HG02970 (cell line): ENCODE results near the gene KCNB1.

ENCODE experiments used
- ATAC-seq: cut with Tn5 transposase; IDR thresholded peaks from one replicate; pipeline ENCODE4 v1.9.1; 2021; ENCODE audit warnings: mild to moderate bottlenecking, moderate library complexity, moderate number of reproducible peaks; ENCODE audit not compliant: unreplicated experiment, low FRiP score

The KCNB1 gene

DNA sequence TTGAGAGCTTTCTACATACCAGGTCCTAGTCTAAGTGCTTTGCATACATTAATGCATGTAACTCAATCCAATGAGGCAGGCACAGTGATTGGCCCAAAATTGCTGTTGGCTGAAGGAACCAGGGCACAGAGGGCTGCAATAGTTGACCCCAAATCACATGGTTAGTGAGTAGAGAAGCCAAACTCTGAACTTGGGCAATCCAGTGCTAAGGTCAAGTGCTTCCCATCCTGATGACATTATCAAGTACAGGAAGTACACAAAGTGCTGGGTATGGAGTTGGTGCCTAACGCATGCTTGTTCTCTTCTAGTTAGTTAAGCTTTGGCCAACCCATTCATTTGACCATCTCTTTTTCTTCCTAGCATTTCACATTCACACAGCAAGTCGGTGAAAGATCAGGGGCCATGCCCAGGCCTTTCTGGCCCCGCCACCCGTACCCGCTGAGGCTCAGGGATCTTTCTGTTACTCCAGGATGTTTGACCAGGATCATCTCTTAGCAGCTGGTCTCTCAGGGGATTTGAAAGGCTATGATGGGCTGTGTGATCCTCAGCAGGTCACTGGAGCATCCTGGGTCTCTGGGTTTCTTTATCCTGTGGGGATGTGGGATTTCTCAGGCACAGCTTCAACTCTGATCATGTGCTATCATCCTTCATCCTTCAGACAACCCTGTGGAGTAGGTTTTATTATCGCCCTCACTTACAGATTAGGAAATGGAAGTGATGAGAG lies 7.0 kb downstream of the KCNB1 start:
- no peak for ATAC-seq

GRCh38 chr20:49471397-49471796 lies 11.1 kb downstream of the KCNB1 start:
- ATAC-seq = no peak

DNA sequence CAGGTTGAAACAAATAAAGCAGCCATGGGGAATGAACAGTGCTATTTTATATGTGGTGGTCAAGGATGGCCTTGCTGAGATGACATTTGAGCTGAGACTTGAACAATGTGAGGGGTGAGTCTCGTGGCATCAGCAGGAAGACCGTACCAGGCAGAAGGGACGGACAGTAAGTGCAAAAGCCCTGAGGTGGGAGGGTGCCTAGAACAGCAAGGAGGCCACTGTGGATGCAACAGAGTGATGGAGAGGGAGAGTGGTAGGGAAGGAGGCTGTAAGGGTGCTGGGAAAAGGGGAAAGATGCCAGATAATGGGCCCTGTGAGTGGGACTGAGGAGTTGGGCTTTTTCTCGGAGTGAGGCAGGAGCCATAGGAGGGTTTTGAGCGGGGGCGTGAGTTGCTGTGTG lies 11.5 kb downstream of the KCNB1 start:
- ATAC-seq = no peak

DNA sequence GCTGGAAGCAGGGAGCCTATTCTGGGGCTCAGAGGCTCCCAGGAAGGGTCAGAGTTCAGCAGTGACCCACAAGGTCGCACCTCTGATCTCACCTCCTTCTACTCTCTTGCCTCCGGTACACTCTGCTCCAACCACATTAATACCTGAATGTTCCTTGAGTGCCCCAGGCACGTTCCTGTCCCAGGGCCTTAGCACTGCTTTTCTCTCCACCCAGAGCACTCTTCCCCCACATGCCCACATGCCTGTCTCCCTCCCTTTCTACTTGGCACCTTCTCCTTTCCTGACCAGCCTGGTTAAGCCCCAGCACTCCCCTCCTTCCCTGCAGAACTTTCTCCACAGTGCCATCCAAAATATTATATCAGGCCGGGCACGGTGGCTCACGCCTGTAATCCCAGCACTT lies 13.4 kb downstream of the KCNB1 start:
- ATAC-seq = no peak

GRCh38 chr20:49468412-49468811 lies 14.1 kb downstream of the KCNB1 start:
- no peak for ATAC-seq

- no peak for ATAC-seq
Measured at GRCh38 chr20:49466114-49466912, 16.2 kb downstream of the KCNB1 start.

DNA sequence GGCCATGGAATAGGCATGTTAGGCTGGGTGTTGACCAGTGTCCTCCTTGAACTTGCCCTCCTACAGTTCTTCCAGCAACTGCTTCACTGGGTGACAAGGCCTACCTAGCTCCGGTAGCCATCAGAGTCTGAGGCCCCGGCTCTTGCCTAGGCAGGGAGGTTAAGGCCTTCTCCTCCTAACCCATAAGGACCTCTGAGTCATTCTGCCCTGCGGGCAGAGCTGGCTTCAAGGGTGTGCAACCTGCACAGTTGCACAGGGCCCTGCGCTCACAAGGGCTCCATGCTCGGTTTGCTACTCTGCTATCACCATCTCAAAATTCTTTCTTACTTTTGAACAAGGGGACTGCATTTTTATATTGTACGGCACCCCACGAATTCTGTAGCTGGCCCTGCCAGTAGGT lies 17.9 kb downstream of the KCNB1 start:
- ATAC-seq = no peak

- no peak for ATAC-seq
Measured at GRCh38 chr20:49462626-49463025, 19.8 kb downstream of the KCNB1 start.

GRCh38 chr20:49461894-49462620 lies 20.4 kb downstream of the KCNB1 start:
- ATAC-seq = no peak

DNA sequence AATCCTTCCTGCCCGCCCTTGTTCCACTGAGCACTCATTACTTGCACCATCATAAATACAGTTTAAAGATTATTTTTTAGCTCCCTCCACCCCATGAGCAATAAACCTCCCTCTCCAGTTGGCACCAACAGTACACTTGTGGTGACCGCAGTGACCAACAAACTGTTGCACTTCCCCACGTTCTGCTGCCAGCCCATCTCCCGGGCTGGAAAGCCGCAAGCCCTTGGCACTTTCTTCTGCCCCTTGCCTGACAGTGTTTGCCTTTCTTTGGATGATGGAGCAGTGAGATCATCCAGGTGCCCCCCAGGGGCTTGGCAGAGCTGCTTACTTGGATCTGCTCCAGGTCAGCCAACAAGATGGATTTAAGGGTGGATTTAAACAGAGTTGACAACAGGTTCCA lies 21.6 kb downstream of the KCNB1 start:
- no peak for ATAC-seq

DNA sequence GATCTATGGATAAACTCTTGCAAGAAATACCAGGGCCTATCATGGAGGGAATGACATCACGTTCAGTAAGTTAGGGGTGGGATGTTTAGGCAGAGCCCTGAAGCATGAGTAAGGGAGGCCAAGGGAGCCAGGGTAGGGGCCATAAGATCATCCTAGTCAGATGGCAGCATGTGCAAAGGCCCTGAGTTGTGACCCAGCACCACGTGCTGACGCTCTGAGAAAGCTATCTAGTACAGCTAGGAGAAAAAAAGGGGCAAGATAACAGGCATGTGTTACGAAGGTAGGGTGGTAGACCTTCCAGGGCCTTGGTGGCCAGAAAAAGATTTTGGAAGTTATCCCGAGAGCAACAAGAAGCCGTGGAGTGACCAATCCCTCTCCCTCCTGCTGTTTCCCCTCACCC lies 22.3 kb downstream of the KCNB1 start:
- no peak for ATAC-seq

DNA sequence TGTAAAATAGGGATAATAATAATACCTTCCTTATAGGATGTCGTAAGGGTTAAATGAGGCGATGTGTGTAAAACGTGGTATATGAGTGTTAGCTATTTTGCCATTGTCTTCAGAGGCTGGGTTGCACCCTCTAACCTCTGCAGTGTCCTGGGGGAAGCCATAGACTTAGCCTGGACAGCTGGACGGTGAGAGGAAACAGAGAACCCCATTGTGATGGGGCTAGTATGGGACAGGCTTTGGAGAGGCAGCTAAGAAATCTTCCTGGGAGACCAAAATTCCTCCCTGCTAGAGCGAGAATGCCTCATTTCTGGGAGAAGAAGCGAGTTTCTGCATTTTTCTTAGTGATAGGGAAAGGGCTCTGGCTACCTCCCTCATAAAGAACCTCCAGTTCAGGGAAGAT lies 22.8 kb downstream of the KCNB1 start:
- ATAC-seq = no peak

DNA sequence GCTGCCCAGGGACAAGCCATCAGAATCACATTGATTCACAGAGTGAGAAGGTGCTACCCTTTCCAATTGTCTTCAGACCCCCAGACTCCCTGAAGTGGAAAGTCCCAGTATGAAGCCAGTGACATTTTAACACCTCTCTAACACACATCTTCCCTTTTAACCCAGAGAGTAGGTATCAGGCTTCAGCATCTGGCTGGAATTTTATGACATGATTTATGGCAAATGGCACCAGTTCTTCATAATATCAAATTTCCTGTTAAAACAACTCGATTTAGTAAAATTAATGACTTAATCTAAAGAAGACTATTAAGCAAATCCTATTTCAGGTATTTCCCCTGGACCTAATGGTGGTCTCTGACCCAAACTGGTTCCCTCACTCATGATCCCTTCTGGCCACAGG lies 25.0 kb downstream of the KCNB1 start:
- ATAC-seq = no peak

- no peak for ATAC-seq
Measured at GRCh38 chr20:49456646-49457045, 25.8 kb downstream of the KCNB1 start.

GRCh38 chr20:49455691-49456090 lies 26.8 kb downstream of the KCNB1 start:
- no peak for ATAC-seq

- ATAC-seq = no peak
Measured at GRCh38 chr20:49452011-49452482, 30.4 kb downstream of the KCNB1 start.

GRCh38 chr20:49450281-49450721 lies 32.2 kb downstream of the KCNB1 start:
- no peak for ATAC-seq

DNA sequence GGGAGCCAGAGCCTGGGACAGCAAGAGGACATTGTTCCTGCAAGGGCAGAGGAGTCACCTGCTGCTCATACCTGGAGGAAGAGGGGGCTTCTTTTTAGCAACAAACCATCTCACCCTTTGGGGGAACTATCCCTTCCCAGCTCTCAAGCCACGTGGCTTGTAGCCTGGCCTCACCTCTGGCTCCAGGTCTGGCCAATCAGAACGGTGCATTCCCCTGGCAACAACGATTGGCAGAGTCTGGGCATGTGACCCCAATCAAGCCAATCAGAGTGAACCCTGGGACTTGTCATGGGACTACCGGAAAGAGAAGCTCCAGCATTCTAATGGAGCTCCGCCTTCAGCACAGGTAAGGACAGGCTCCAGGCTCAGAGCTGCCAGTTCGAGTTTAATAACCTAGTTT lies 33.6 kb downstream of the KCNB1 start:
- ATAC-seq = no peak

- no peak for ATAC-seq
Measured at GRCh38 chr20:49447946-49448809, 34.3 kb downstream of the KCNB1 start.

DNA sequence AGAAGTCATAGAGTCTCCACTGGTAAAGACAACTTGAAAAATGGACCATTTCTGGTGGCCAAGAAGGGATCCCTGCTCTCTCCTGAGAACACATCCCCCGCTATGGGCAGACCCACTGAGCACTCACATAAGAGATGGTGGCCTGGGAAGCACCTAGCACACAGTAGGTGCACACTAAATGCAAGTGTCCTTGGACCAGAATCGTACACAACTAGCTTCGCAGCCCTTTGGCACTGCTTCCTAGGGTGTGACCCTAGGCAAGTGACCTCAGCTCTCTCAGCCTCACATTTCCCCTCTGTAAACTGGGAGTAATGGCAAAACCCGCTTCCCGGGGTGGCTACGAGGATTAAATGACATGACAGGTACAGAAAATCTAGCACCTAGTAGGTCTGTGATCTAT lies 35.1 kb downstream of the KCNB1 start:
- no peak for ATAC-seq
